GM19238 (cell line): ENCODE results near the gene TEX22.

Experiments used
- DNase-seq: peaks from one replicate; pipeline ENCODE4 v3.0.0; 2011; ENCODE audit warnings: low spot score; ENCODE audit not compliant: insufficient read length

Gene TEX22

GRCh38 chr14:105437723-105438500, 39.6 kb downstream of the TEX22 start:
- DNase-seq, result no peak

GRCh38 chr14:105439179-105439578, 40.8 kb downstream of the TEX22 start:
- no peak for DNase-seq

DNA sequence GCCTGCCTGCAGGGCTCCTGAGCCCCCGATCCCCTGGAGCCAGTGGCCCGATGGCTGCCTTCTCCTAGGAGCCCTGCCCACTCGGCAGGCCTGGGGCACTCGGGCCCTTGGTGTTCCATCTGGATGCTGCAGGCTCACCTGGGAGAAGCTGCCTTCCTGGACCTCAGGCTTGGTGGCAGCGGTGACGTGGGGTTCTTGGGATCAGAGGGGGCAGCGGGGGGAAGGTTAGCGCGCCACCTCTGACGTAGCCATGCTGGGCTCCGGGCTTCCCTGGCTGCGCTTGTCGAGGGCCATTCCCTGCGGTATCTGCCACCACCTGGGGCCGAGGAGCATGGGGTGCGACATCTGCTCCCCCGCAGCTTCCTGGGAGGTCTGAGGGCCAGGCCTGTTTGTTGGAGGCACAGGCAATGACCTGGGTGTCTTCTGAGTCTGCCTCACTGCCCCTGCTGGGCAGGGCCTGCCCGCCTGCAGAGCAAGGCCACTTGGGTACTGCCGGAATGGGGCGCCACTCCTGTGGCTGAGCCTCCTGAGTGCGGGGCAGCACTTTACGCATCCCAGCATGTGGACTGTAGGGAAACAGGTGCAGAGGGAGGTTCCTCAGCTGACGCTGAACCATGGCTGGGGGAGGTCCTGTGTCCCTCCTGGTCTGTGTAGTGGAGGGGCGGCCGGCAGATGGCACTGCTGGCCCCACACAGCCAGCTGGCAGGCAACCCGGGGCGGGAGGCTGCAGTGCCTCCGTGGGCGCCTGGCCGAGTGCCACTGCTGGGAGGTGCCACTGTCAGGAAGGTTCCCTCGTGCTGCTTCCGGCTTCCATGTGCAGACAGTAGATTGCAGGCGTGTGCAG, 41.6 kb downstream of the TEX22 start:
- no peak for DNase-seq

DNA sequence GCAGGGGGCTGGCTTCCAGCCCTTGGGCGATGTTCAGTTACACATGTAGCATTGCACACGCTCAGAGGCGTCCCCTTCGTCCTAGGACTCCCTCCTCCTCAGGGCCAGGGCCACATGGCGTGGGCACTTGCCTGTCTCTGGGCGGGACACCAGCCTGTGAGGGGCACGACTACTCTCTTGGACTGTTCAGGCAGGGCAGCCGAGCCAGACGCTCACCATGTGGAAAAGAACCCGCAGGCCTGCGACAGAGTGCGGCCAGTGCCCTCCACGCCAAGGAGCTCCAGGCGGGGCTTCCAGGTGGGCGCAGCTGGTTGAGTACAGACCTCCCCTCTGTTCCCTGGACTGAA, 42.2 kb downstream of the TEX22 start:
- no peak for DNase-seq

DNA sequence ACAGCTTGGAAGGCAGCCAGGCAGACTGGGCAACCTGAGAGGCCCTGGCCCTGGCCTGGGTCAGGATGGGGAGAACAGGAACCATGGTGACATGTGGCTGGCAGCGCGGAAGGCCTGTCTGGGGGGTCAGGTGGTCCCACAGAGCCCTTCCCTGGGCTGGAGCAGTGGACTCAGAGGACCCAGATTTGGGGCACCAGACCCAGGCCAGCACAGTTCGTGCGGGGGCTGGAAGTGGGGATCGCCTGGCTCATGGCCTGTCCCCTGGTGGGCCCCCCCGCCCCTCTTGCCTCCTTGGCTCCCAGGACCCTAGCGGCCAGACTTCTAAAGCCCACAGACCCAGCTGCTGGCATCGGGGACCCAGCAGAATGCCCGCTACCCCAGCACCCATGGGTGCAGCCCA, 42.7 kb downstream of the TEX22 start:
- no peak for DNase-seq

DNA sequence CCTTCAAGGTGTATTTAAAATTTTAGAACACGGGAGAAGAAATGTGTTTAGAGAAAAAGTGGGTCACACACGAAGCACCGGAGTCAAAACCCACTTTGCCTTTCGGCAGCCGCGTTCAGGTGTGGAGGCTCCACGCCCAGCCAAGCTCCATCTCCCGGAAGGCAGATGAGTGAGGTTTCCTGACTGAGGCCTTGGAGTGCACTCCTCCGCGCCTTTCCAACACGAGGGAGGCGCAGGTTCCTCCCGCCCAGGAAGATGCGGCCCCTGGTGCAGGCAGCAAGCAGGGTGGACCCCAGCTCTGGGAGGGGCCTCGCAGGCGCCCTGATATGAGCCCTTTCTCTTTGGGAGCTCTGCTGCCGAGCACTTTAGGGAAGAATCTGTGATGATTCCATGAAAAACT, 43.8 kb downstream of the TEX22 start:
- no peak for DNase-seq

DNA sequence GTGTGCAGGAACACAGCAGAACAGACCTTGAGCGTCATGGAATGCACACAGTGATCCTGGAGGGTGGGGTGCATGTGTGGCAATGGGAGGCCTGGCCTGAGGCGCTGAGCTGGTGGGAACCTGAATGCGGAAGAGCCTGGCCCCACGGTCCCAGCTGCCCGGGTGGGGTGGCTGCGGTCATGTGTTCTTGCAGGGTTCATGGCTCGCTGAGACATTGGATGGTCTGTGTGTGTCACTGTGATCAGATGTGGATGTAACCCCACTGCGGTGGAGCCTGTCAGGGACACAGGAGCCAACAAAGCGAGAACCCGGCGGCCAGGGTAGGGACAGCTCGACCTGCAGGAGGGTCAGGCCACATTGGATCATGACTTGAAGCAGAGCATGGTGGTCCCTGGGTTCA, 44.5 kb downstream of the TEX22 start:
- no peak for DNase-seq

DNA sequence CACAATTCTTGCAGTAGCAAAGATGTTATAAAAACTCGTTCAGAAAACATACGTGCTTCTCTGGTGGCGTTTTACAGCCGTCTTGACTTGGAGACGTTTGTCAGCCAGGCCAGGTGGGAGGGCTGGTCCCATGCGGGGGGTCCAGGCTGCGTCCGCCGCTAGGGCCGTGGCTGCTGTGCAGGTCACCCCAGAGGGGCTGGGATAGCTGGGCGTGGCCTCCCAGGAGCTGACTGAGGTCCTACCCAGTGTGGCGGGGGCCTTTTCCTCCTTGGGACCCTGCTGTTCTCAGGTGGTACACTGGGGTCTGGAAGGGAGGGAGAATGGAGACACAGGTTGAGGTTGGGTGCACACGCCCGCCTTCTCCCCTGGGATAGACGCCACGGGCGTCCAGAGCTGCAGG, 46.5 kb downstream of the TEX22 start:
- no peak for DNase-seq

DNA sequence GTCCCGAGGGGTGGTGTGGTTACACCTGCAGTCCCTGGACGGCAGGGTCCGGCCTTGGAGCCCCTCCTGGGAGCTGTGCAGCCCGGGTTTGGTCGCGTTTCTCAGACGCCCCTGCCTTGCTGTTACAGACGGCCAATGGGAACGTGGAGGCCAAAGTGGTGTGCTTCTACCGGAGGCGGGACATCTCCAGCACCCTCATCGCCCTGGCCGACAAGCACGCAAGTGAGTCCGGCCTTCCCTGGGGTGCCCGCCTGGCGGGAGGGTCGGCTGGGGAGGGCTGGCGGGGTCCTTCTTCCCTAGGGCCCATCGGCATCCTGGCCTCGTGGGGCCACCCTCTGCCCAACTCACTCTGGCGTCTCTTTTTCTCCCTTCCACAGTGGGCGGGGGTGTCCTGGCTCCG, 47.0 kb downstream of the TEX22 start:
- DNase-seq, result no peak

- no peak for DNase-seq
These were observed 47.8 kb downstream of the TEX22 start for GRCh38 chr14:105445901-105446845.

DNA sequence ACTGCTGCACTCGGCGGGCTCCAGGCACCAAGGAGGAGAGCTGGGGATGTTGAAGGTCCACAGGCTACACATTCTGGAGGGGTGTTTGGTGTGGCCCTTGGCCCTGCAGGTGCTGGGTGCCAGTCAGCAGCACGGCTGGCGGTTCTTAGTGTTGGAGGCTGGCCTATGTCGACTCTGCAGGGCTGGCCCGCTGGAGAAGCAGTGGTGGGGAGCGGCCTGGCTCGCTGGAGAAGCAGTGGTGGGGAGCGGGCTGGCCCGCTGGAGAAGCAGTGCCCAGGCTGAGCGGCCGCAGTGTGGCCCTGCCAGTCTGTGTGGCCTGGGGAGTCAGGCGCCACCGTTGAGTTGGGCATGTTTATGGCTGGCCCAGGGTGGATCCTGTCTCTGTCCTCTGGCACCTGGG, 48.6 kb downstream of the TEX22 start:
- no peak for DNase-seq

GRCh38 chr14:105447651-105448640, 49.6 kb downstream of the TEX22 start:
- DNase-seq, result no peak

DNA sequence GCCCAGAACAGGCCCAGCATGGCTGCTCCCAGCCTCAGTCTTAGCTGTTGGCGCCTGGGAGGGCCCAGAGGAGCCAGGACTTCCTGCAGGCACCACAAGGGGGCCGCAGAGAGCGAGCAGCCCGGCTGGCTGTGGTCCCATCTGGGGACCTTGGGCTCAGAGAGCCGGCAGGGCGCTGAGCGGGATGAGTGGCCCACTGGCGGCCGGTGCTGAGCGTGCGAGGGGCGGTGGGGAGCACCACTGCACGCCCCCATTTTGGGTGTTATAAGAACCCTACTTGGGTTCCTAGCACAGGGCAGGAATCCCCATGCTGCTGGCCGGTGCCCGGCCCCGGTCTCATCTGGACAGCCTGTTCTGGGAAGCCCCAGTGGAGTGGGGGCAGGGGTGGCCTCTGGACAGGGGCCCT, 50.4 kb downstream of the TEX22 start:
- DNase-seq, result peak; percentile 82

DNA sequence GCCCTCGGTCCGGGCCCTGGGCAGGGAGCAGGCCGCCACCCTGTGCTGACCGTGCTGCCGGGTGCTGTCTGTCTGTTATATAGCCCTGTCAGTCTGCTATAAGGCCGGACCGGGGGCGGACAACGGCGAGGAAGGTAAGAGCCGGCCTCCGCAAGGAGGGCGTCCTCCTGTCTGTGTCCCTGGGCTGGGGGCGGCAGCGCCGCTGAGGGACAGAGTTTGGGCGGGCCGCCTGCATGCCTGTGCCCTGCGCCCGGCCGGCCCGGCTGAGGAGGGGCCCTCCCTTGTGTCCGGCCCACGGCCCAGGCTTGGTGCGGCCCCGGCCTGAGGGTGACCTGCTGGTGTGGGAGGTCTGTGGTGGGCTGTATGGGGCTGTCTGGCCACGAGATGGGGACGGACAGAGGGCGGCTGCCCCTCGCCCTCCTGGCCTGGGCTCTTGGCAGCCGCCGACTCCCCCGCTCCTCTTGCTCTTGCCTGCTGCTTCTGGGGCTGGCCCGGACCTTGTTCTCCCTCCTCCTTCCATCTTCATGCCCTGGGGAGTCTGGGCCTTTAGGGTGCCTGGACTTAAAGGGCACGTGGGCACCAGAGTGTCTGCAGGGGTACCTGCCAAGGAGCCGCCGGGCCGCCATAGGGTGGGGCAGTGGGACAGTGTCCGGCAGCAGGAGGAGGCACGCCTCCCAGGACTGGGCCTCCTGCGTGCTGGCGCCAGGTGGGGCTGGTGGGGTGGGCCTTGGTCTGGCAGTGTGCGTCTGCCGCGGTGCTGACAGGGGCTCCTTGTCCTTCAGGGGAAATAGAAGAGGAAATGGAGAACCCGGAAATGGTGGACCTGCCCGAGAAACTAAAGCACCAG, 51.2 kb downstream of the TEX22 start:
- no peak for DNase-seq

DNA sequence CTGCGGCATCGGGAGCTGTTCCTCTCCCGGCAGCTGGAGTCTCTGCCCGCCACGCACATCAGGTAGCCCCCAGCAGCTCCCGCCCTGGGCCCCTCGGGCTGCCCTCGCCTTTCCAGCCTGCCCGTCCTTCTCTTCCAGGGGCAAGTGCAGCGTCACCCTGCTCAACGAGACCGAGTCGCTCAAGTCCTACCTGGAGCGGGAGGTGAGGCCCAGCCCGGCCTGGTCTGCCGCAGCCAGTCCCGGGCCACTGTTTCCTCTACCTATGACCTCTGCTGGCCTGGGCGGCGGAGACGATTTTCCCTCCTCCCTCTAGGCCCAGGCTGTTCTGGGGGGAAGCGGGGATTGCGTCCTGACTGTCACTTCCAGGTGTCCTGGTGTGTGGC, 51.8 kb downstream of the TEX22 start:
- no peak for DNase-seq

DNA sequence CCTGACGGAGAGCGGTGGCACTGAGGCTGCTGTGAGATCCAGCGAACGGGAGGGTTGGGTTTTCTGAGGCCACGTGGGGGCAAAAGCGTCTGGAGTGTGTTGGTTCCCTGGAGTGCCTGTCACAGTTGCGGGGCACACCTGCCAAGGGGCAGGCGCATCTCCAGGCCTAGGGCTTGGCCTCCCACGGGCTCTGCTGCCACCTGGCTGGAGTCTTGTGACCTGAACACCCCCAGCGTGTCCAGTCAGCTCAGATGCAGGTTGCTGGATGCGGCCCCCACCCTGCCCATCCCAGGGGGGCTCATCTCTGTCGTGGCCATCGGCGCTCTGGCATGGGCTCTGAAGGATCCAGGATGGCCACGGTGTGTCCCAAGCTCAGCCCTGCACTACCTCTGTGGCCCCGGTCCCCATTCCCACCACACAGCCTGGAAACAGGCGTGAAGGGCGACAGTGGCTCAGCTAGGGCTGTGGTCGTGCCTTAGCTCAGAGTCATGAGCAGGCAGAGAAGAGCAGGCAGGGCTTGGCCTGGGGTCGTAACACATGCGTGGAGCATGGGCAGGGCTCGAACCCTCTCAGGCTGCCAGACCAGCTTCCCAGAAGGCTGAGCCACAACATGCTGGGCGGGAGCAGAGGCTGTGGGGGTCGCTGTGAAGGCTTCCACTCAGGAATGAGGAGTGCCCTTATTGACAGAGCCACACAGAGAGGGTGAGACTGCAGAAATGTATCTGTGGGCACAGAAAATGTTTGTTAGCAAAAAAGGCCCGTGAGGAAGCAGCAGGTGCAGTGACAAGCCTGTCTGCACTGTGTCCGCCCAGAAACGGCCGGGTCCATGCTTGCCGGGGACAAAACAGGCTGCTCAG, 52.8 kb downstream of the TEX22 start:
- no peak for DNase-seq

- DNase-seq, result no peak
These were observed 54.6 kb downstream of the TEX22 start for GRCh38 chr14:105452963-105453362.

- no peak for DNase-seq
These were observed 55.5 kb downstream of the TEX22 start for GRCh38 chr14:105453847-105454246.
